ENCODE measurements around the gene GIN1.
"Not testable (repeated sequence)": the region's sequence is repeated elsewhere in the genome, so short reads cannot be mapped to it uniquely, and the experiment has no call there.

The GIN1 gene

GRCh38 chr5:103119765-103120606 is at the start of gene GIN1, which contains the start of gene PPIP5K2:
TSS of gene GIN1 (minus strand) at chr5:103120138. CDS start at chr5:103108707, 11,431 bp downstream.
TSS of gene PPIP5K2 (plus strand) at chr5:103120301. CDS start at chr5:103129590, 9,289 bp downstream.
- H3K4me3 ChIP-seq (ENCODE audit: low read depth in 1 of 2, low read length in 2 of 2) = peak within 1 kb of the TSS; percentile 94 to 99
- H3K4me1 ChIP-seq (ENCODE audit: control insufficient read depth in 1 of 2, insufficient read depth in 2 of 2, low read length in 2 of 2) = peaks cover 6 to 21% of the 10 kb centered on the region in 2 donors

GRCh38 chr5:103166706-103167105 is 46.8 kb upstream of the GIN1 start:
- H3K9me3 ChIP-seq (ENCODE audit: control insufficient read depth in 1 of 2, low read length in 2 of 2) = no peaks in the 10 kb centered on the region
- H3K4me1 ChIP-seq (ENCODE audit: control insufficient read depth in 1 of 2, insufficient read depth in 2 of 2, low read length in 2 of 2) = no peaks in the 10 kb centered on the region
- H3K27me3 ChIP-seq (ENCODE audit: low read depth, low read length) = no peaks in the 10 kb centered on the region
- H3K4me3 ChIP-seq (ENCODE audit: low read depth in 1 of 2, low read length in 2 of 2) = no peak overlapping the region
- no peak overlapping the region for H3K27ac ChIP-seq (ENCODE audit: low read length)
- H3K36me3 ChIP-seq (ENCODE audit: control insufficient read depth in 1 of 2, insufficient read depth in 2 of 2, low read length in 2 of 2) = peaks cover 15 to 34% of the 10 kb centered on the region in 2 donors

More at GRCh38 chr5:103119765-103120606, at the start of gene GIN1, which contains the start of gene PPIP5K2:
- Histone ChIP-seq H3K36me3 (ENCODE audit: control insufficient read depth in 1 of 2, insufficient read depth in 2 of 2, low read length in 2 of 2) (peaks cover 0 to 6% of the 10 kb centered on the region in 2 donors), H3K27ac (ENCODE audit: low read length) (peak within 1 kb of the TSS; percentile 99), H3K9me3 (ENCODE audit: control insufficient read depth in 1 of 2, low read length in 2 of 2) (no peaks in the 10 kb centered on the region), H3K27me3 (ENCODE audit: low read depth, low read length) (no peaks in the 10 kb centered on the region)

- H3K36me3 ChIP-seq (ENCODE audit: control insufficient read depth in 1 of 2, insufficient read depth in 2 of 2, low read length in 2 of 2) = peaks cover 23 to 24% of the 10 kb centered on the region in 2 donors
- H3K9me3 ChIP-seq (ENCODE audit: control insufficient read depth in 1 of 2, low read length in 2 of 2) = no peaks in the 10 kb centered on the region
- H3K27ac ChIP-seq (ENCODE audit: low read length) = no peak overlapping the region
- no peaks in the 10 kb centered on the region for H3K4me1 ChIP-seq (ENCODE audit: control insufficient read depth in 1 of 2, insufficient read depth in 2 of 2, low read length in 2 of 2)
- no peaks in the 10 kb centered on the region for H3K27me3 ChIP-seq (ENCODE audit: low read depth, low read length)
- H3K4me3 ChIP-seq (ENCODE audit: low read depth in 1 of 2, low read length in 2 of 2) = no peak overlapping the region
Observed at GRCh38 chr5:103151156-103151555, 31.2 kb upstream of the GIN1 start.

GRCh38 chr5:103148213-103148612 is 28.3 kb upstream of the GIN1 start:
- H3K27me3 ChIP-seq (ENCODE audit: low read depth, low read length) = no peaks in the 10 kb centered on the region
- H3K4me1 ChIP-seq (ENCODE audit: control insufficient read depth in 1 of 2, insufficient read depth in 2 of 2, low read length in 2 of 2) = no peaks in the 10 kb centered on the region
- no peak overlapping the region for H3K27ac ChIP-seq (ENCODE audit: low read length)
- no peak overlapping the region for H3K4me3 ChIP-seq (ENCODE audit: low read depth in 1 of 2, low read length in 2 of 2)
- H3K36me3 ChIP-seq (ENCODE audit: control insufficient read depth in 1 of 2, insufficient read depth in 2 of 2, low read length in 2 of 2) = peaks cover 9 to 15% of the 10 kb centered on the region in 2 donors
- H3K9me3 ChIP-seq (ENCODE audit: control insufficient read depth in 1 of 2, low read length in 2 of 2) = no peaks in the 10 kb centered on the region

- no peaks in the 10 kb centered on the region for H3K4me1 ChIP-seq (ENCODE audit: control insufficient read depth in 1 of 2, insufficient read depth in 2 of 2, low read length in 2 of 2)
- H3K36me3 ChIP-seq (ENCODE audit: control insufficient read depth in 1 of 2, insufficient read depth in 2 of 2, low read length in 2 of 2) = peaks cover 4 to 7% of the 10 kb centered on the region in 2 donors
- no peaks in the 10 kb centered on the region for H3K27me3 ChIP-seq (ENCODE audit: low read depth, low read length)
- no peaks in the 10 kb centered on the region for H3K9me3 ChIP-seq (ENCODE audit: control insufficient read depth in 1 of 2, low read length in 2 of 2)
- H3K4me3 ChIP-seq (ENCODE audit: low read depth in 1 of 2, low read length in 2 of 2) = no peak overlapping the region
- H3K27ac ChIP-seq (ENCODE audit: low read length) = no peak overlapping the region
Observed at GRCh38 chr5:103145196-103145595, 25.3 kb upstream of the GIN1 start.

- not testable (repeated sequence) for H3K4me3 ChIP-seq (ENCODE audit: low read depth in 1 of 2, low read length in 2 of 2); H3K9me3 ChIP-seq (ENCODE audit: control insufficient read depth in 1 of 2, low read length in 2 of 2); H3K4me1 ChIP-seq (ENCODE audit: control insufficient read depth in 1 of 2, insufficient read depth in 2 of 2, low read length in 2 of 2); H3K27me3 ChIP-seq (ENCODE audit: low read depth, low read length); H3K27ac ChIP-seq (ENCODE audit: low read length)
- H3K36me3 ChIP-seq (ENCODE audit: control insufficient read depth in 1 of 2, insufficient read depth in 2 of 2, low read length in 2 of 2) = peaks cover 13 to 18% of the 10 kb centered on the region in 2 donors
Observed at GRCh38 chr5:103142132-103142531, 22.2 kb upstream of the GIN1 start.

GRCh38 chr5:103139264-103139865 is 19.4 kb upstream of the GIN1 start:
- H3K4me3 ChIP-seq (ENCODE audit: low read depth in 1 of 2, low read length in 2 of 2) = no peak overlapping the region
- peaks cover 17 to 18% of the 10 kb centered on the region in 2 donors for H3K36me3 ChIP-seq (ENCODE audit: control insufficient read depth in 1 of 2, insufficient read depth in 2 of 2, low read length in 2 of 2)
- H3K9me3 ChIP-seq (ENCODE audit: control insufficient read depth in 1 of 2, low read length in 2 of 2) = no peaks in the 10 kb centered on the region

GRCh38 chr5:103138202-103138690 is 18.3 kb upstream of the GIN1 start:
- Histone ChIP-seq H3K4me1 (ENCODE audit: control insufficient read depth in 1 of 2, insufficient read depth in 2 of 2, low read length in 2 of 2) (no peaks in the 10 kb centered on the region), H3K27me3 (ENCODE audit: low read depth, low read length) (no peaks in the 10 kb centered on the region), H3K4me3 (ENCODE audit: low read depth in 1 of 2, low read length in 2 of 2) (no peak overlapping the region), H3K36me3 (ENCODE audit: control insufficient read depth in 1 of 2, insufficient read depth in 2 of 2, low read length in 2 of 2) (peaks cover 17 to 18% of the 10 kb centered on the region in 2 donors), H3K9me3 (ENCODE audit: control insufficient read depth in 1 of 2, low read length in 2 of 2) (no peaks in the 10 kb centered on the region), H3K27ac (ENCODE audit: low read length) (no peak overlapping the region)

More at GRCh38 chr5:103139264-103139865, 19.4 kb upstream of the GIN1 start:
- no peak overlapping the region for H3K27ac ChIP-seq (ENCODE audit: low read length)
- no peaks in the 10 kb centered on the region for H3K4me1 ChIP-seq (ENCODE audit: control insufficient read depth in 1 of 2, insufficient read depth in 2 of 2, low read length in 2 of 2)
- no peaks in the 10 kb centered on the region for H3K27me3 ChIP-seq (ENCODE audit: low read depth, low read length)

- Histone ChIP-seq H3K4me3 (ENCODE audit: low read depth in 1 of 2, low read length in 2 of 2) (no peak overlapping the region), H3K9me3 (ENCODE audit: control insufficient read depth in 1 of 2, low read length in 2 of 2) (no peaks in the 10 kb centered on the region), H3K36me3 (ENCODE audit: control insufficient read depth in 1 of 2, insufficient read depth in 2 of 2, low read length in 2 of 2) (peaks cover 15 to 17% of the 10 kb centered on the region in 2 donors), H3K27me3 (ENCODE audit: low read depth, low read length) (no peaks in the 10 kb centered on the region), H3K27ac (ENCODE audit: low read length) (no peak overlapping the region), H3K4me1 (ENCODE audit: control insufficient read depth in 1 of 2, insufficient read depth in 2 of 2, low read length in 2 of 2) (no peaks in the 10 kb centered on the region)
Observed at GRCh38 chr5:103135461-103135860, 15.5 kb upstream of the GIN1 start.

GRCh38 chr5:103133231-103133630 is 13.3 kb upstream of the GIN1 start:
- H3K36me3 ChIP-seq (ENCODE audit: control insufficient read depth in 1 of 2, insufficient read depth in 2 of 2, low read length in 2 of 2) = peaks cover 5 to 11% of the 10 kb centered on the region in 2 donors
- no peaks in the 10 kb centered on the region for H3K27me3 ChIP-seq (ENCODE audit: low read depth, low read length)
- H3K27ac ChIP-seq (ENCODE audit: low read length) = no peak overlapping the region
- H3K4me3 ChIP-seq (ENCODE audit: low read depth in 1 of 2, low read length in 2 of 2) = no peak overlapping the region
- no peaks in the 10 kb centered on the region for H3K9me3 ChIP-seq (ENCODE audit: control insufficient read depth in 1 of 2, low read length in 2 of 2)
- no peaks in the 10 kb centered on the region for H3K4me1 ChIP-seq (ENCODE audit: control insufficient read depth in 1 of 2, insufficient read depth in 2 of 2, low read length in 2 of 2)

- Histone ChIP-seq H3K4me3 (ENCODE audit: low read depth in 1 of 2, low read length in 2 of 2) (no peak overlapping the region), H3K9me3 (ENCODE audit: control insufficient read depth in 1 of 2, low read length in 2 of 2) (no peaks in the 10 kb centered on the region), H3K36me3 (ENCODE audit: control insufficient read depth in 1 of 2, insufficient read depth in 2 of 2, low read length in 2 of 2) (peaks cover 0 to 10% of the 10 kb centered on the region in 2 donors)
Observed at GRCh38 chr5:103132684-103133083, 12.7 kb upstream of the GIN1 start.

More at GRCh38 chr5:103132684-103133083, 12.7 kb upstream of the GIN1 start:
- H3K27me3 ChIP-seq (ENCODE audit: low read depth, low read length) = no peaks in the 10 kb centered on the region
- no peaks in the 10 kb centered on the region for H3K4me1 ChIP-seq (ENCODE audit: control insufficient read depth in 1 of 2, insufficient read depth in 2 of 2, low read length in 2 of 2)
- H3K27ac ChIP-seq (ENCODE audit: low read length) = no peak overlapping the region
